Measurements from ENCODE around the gene ABHD11.

Gene ABHD11

DNA sequence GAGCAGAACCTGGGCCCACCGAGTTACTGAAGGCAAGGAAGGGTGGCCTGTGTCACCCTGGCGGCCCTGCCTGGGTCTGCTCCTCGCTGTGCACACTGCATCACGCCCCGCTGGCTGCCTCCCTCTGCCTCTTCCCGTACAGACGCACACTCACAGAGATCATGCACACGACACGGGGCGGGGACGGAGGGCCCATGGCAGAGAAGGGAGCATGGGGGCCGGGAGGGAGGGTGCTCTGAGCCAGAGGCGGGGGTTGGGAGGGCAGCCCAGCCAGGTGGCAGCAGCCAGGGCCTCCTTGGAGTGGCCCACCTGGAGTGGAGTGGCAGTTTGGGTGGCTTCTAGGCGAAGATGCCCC is 38.6 kb downstream of the ABHD11 start:
- Histone ChIP-seq H3K27ac (no peak overlapping the region), H3K4me3 (IDR thresholded peaks at IDR 0.05; ENCODE audit: insufficient read depth, low read depth, low read length) (no peak overlapping the region), H3K4me1 (ENCODE audit: low read depth, poor library complexity, severe bottlenecking) (no peaks in the 10 kb centered on the region), H2AFZ (ENCODE audit: low read depth) (no peak overlapping the region), H3K9ac (no peak overlapping the region), H3K36me3 (ENCODE audit: insufficient read depth) (peaks cover 9% of the 10 kb centered on the region; the same call in 1 of the 2 replicates), H4K20me1 (ENCODE audit: insufficient read depth) (no peaks in the 10 kb centered on the region), H3K27me3 (ENCODE audit: insufficient read depth, low read depth) (no peaks in the 10 kb centered on the region), H3K79me2 (ENCODE audit: insufficient read depth, low read depth) (no peaks in the 10 kb centered on the region), H3K4me2 (no peak overlapping the region)
- TF ChIP-seq, protein P1, sequence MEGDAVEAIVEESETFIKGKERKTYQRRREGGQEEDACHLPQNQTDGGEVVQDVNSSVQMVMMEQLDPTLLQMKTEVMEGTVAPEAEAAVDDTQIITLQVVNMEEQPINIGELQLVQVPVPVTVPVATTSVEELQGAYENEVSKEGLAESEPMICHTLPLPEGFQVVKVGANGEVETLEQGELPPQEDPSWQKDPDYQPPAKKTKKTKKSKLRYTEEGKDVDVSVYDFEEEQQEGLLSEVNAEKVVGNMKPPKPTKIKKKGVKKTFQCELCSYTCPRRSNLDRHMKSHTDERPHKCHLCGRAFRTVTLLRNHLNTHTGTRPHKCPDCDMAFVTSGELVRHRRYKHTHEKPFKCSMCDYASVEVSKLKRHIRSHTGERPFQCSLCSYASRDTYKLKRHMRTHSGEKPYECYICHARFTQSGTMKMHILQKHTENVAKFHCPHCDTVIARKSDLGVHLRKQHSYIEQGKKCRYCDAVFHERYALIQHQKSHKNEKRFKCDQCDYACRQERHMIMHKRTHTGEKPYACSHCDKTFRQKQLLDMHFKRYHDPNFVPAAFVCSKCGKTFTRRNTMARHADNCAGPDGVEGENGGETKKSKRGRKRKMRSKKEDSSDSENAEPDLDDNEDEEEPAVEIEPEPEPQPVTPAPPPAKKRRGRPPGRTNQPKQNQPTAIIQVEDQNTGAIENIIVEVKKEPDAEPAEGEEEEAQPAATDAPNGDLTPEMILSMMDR (conservative IDR thresholded peaks at IDR 0.05; ENCODE audit: low read depth, low read length), result no peak

DNA sequence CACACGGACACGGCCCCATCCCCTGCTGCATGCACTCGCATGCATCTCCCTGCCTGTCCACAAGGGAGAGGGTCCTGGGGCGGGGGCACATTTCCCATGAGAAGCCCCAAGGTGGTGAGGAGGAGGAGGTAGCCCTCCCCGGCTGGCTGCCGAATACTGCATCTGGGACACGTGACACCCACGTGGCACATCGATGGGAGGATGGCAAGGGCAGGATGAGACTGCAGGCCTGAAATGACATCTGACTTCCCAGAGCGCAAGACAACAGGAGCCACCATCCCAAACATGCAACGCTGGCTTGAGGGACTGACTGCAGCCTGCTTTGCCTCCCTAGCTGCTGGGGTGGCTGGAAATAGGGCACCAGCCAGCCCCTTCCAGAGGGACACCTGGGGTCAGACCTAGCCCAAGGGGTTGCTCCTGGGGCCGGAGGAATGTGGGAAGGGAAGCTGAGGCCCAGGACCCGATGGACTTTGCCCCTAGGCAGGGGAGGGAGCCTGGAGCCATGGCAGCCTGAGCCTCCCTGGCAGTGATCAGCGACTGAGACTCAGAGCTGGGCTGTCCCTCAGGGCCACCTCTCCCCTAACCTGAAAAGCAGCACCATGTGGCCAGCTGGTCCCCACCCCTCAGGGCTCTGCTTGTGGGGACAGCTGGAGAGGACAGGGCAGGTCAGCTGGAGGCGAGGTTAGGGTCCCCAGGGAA is 39.1 kb downstream of the ABHD11 start:
- Histone ChIP-seq H3K4me2 (no peak overlapping the region), H3K27ac (no peak overlapping the region), H3K36me3 (ENCODE audit: insufficient read depth) (peaks cover 9% of the 10 kb centered on the region; the same call in 1 of the 2 replicates)

DNA sequence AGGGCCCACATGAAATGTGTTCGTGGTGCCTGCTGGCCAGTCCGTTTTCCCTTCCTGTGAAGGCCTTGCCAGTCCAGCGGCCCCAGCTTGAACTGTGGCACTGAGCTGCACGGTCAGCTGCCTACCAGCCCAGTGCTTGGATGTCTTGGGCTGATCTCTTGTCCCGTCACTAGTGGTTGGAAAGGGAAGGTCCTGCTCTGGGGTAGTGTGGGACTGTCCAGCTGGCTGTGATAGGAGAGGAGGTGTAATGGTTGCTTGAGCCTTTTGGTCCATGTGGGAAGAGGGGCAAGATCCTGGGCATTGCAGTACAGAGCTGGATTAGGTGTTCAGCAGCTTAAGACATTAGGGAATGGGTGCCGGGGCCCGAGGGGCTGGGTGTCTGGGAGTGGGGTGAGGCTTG is 40.2 kb downstream of the ABHD11 start:
- Histone ChIP-seq H3K4me2 (no peak overlapping the region), H3K79me2 (ENCODE audit: insufficient read depth, low read depth) (no peaks in the 10 kb centered on the region), H3K9ac (no peak overlapping the region), H2AFZ (ENCODE audit: low read depth) (no peak overlapping the region), H3K36me3 (ENCODE audit: insufficient read depth) (peaks cover 13% of the 10 kb centered on the region; the same call in 1 of the 2 replicates), H4K20me1 (ENCODE audit: insufficient read depth) (no peaks in the 10 kb centered on the region), H3K4me3 (IDR thresholded peaks at IDR 0.05; ENCODE audit: insufficient read depth, low read depth, low read length) (no peak overlapping the region), H3K4me1 (ENCODE audit: low read depth, poor library complexity, severe bottlenecking) (no peaks in the 10 kb centered on the region), H3K27me3 (ENCODE audit: insufficient read depth, low read depth) (no peaks in the 10 kb centered on the region), H3K27ac (no peak overlapping the region)
- TF ChIP-seq, protein P1 (conservative IDR thresholded peaks at IDR 0.05; ENCODE audit: low read depth, low read length), result no peak

More for the DNA sequence above, 39.1 kb downstream of the ABHD11 start:
- H3K4me3 ChIP-seq (IDR thresholded peaks at IDR 0.05; ENCODE audit: insufficient read depth, low read depth, low read length), result no peak overlapping the region
- TF ChIP-seq, protein P1 (conservative IDR thresholded peaks at IDR 0.05; ENCODE audit: low read depth, low read length), result no peak
- no peaks in the 10 kb centered on the region for H3K27me3 ChIP-seq (ENCODE audit: insufficient read depth, low read depth)
- H3K79me2 ChIP-seq (ENCODE audit: insufficient read depth, low read depth), result no peaks in the 10 kb centered on the region
- H2AFZ ChIP-seq (ENCODE audit: low read depth), result no peak overlapping the region
- H4K20me1 ChIP-seq (ENCODE audit: insufficient read depth), result no peaks in the 10 kb centered on the region
- H3K9ac ChIP-seq, result no peak overlapping the region
- H3K4me1 ChIP-seq (ENCODE audit: low read depth, poor library complexity, severe bottlenecking), result no peaks in the 10 kb centered on the region

DNA sequence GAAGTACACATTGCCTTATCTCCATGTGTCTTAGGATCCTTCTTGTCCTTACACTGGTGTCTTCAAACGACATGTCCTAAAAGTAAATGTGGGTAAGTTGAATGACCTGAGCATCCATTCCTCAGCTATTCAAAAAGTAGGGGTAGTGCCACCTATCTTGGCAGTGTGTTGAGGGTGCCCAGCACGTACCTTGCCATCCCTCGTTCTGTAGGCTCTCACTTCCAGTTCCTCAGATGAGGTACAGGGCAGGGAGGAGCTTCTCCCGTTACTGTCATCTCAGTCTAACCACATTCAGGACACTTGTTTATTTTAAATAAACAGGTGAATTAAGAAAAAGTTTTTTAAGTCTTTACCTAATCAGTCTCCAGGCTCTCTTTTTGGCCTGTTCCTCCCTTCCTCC is 42.2 kb downstream of the ABHD11 start:
- Histone ChIP-seq H3K36me3 (ENCODE audit: insufficient read depth) (peaks cover 19% of the 10 kb centered on the region; the same call in 1 of the 2 replicates), H3K27ac (no peak overlapping the region), H3K4me3 (IDR thresholded peaks at IDR 0.05; ENCODE audit: insufficient read depth, low read depth, low read length) (no peak overlapping the region), H4K20me1 (ENCODE audit: insufficient read depth) (no peaks in the 10 kb centered on the region), H3K4me2 (no peak overlapping the region), H3K27me3 (ENCODE audit: insufficient read depth, low read depth) (no peaks in the 10 kb centered on the region), H3K9ac (no peak overlapping the region), H3K4me1 (ENCODE audit: low read depth, poor library complexity, severe bottlenecking) (no peaks in the 10 kb centered on the region), H3K79me2 (ENCODE audit: insufficient read depth, low read depth) (no peaks in the 10 kb centered on the region), H2AFZ (ENCODE audit: low read depth) (no peak overlapping the region)
- TF ChIP-seq, protein P1 (conservative IDR thresholded peaks at IDR 0.05; ENCODE audit: low read depth, low read length), result no peak

Data from KMS-11 (cell line).